GM21723 (cell line): ENCODE measurements around the gene ANKRD65.
"Not testable (repeated sequence)": the region's sequence is repeated elsewhere in the genome, so short reads cannot be mapped to it uniquely, and the experiment has no call there.

Experiments used
- ATAC-seq: cut with Tn5 transposase; IDR thresholded peaks from one replicate; pipeline ENCODE4 v1.9.1; 2021; ENCODE audit warnings: mild to moderate bottlenecking, moderate library complexity; ENCODE audit not compliant: unreplicated experiment

The ANKRD65 gene

DNA sequence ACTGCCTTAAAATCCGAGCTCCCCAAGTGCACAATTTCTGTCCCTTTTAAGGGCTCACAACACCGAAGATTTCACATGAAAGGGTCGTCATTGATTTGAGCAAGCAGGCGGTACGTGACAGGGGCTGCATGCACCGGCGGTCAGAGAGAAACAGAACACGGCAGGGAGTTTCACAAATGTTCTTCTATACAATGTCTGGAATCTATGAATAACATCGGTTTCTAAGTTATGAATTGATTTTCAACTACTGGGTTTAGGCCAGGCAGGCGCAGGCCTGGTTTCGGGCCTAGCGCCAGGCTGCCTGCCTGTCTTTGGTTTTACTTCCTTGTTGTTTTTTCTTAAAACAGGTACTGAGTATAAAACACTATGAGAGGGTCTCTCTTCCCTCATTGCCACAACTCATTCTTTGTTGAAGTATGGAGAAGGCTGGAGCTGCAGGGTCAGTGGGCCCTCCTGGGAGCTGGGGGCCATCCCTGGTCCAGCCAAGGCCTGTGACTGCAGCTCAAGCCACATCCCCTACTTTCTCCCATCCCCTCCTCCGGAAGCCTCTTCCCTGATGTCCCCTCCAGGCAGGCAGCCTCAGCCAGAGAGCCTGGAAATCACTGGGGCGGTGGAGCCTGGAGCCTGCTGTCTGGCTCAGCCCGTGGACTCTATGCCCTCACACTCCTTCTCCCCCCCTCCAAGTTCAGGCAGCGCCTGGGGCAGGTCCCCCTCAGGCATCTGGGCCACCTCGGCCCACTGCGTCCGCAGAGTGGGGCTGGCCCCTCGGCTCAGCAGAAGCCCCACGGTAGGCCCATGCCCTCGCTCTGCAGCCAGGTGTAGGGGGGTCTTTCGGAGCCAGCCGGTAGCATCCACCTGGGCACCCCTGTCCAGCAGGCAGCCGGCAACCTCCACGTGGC is 2.4 kb downstream of the ANKRD65 start:
- no peak for ATAC-seq

- ATAC-seq = not testable (repeated sequence)
These were observed 3.1 kb downstream of the ANKRD65 start for GRCh38 chr1:1417825-1418463.

DNA sequence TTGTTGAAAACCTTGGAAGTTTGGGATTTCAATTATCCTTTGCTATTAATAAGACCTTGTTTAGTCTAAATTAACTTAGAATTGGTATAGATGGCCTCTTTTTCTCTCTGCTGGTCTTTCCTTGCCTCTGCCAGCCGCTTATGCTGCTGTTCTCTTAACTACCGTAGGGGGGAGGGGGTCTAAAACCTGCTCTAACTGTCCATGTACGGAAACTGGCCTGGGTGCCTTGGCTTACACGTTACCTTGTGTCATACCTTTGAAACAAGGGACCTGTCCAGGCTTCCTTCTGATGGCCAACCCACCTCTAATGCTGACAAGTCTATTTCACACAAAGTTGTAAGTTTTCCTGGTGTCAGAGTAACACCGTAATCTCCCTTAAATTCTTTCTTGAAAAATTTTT is 3.7 kb downstream of the ANKRD65 start:
- not testable (repeated sequence) for ATAC-seq

- no peak for ATAC-seq
These were observed 5.3 kb downstream of the ANKRD65 start for GRCh38 chr1:1415751-1416150.

DNA sequence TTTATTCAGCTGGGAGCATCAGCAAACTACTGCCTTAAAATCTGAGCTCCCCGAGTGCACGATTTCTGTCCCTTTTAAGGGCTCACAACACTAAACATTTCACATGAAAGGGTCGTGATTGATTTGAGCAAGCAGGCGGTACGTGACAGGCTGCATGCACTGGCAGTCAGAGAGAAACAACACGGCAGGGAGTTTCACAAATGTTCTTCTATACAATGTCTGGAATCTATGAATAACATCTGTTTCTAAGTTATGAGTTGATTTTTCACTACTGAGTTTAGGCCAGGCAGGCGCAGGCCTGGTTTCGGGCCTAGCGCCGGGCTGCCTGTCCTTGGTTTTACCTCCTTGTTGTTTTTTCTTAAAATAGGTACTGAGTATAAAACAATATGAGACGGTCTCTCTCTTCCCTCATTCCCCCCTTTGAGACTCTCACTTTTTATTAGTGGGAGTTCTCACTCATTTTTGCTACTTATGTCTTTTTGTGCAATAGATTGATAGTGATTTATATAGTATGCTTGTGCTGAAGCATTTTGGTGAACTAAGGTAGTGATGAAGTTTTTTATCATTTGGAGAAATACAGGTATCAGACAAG is 8.7 kb downstream of the ANKRD65 start:
- not testable (repeated sequence) for ATAC-seq

GRCh38 chr1:1411626-1412025 is 9.4 kb downstream of the ANKRD65 start:
- ATAC-seq = no peak

DNA sequence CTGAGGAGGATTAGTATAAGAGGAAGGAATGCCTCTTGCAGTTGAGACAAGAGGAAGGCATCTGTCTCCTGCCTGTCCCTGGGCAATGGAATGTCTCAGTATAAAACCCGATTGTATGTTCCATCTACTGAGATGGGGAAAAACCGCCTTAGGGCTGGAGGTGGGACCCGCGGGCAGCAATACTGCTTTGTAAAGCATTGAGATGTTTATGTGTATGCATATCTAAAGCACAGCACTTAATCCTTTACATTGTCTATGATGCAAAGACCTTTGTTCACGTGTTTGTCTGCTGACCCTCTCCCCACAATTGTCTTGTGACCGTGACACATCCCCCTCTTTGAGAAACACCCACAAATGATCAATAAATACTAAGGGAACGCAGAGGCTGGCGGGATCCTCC is 10.8 kb downstream of the ANKRD65 start:
- not testable (repeated sequence) for ATAC-seq

DNA sequence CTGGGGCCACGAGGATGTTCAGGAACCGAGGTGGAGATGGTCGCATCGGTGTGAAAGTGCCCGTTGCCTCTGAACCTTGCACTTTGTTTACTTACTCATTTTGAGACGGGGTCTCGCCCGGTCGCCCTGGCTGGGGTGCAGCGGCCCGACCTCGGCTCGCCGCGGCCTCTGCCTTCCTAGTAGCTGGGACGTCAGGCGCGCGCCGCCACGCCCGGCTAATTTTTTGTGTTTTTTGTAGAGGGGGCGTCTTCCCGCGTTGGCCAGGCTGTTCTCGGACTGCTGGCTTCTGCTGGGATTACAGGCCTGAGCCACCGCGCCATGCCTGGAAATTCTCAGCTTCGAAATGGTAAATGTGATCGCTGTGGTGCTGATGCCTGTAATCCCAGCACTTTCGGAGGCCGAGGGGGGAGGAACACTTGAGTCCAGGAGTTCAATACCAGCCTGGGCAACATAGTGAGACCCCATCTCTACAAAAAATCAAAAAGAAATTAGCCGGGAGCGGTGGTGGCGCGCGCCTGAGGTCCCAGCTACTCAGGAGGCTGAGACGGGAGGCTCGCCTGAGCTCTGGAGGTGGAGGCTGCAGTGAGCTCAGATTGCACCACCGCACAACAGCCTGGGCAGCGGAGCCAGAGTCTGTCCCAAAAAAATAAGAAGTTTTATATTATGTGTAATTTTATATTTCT is 13.3 kb downstream of the ANKRD65 start:
- ATAC-seq = peak; percentile 19

DNA sequence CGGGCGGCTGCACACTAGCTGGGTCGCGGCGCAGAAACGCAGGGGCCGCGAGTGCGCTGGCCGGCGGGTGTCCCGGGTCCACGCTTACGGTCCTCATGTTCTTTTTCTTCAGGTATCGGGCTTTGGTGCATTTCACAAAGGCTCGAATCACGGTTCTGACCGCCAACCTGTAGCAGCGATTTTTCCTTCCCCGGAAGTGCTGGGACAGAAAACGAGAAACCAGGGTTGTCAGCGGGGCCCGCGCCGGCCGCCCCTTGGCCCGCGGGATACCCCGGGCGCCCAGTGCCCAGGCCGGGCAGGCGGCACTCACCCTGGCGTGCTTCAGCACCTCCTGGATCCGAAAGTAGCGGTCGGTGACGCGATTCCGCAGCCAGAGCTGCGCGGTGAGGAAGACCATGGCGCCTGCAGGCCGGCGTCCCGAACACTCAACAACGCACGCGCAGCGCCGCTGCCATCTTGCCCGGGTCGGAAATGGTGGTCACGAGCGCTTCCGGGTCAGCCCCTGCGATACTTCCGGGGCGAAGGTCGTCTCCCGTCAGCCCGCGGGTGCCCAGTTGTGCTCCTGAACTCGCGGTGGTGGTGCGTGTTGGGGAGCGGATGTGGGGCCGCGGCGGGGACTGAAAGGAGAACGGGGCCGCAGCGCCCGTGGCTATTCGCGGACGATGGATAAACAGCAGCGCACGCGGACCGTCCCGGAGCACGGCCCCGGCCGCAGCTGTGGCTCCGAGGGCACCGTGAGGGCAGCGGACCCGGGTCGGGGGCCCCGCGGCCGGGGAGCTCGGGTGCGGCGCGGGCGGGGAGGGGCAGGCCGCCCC is 14.0 kb downstream of the ANKRD65 start, which contains the start of gene MRPL20:
Gene MRPL20, minus strand, starts transcription at position 473 of the 815 bp plus-strand sequence. Its CDS starts 76 bp downstream, at position 397.
- peak; percentile 87 for ATAC-seq

GRCh38 chr1:1406101-1406820 is 14.8 kb downstream of the ANKRD65 start:
- no peak for ATAC-seq

DNA sequence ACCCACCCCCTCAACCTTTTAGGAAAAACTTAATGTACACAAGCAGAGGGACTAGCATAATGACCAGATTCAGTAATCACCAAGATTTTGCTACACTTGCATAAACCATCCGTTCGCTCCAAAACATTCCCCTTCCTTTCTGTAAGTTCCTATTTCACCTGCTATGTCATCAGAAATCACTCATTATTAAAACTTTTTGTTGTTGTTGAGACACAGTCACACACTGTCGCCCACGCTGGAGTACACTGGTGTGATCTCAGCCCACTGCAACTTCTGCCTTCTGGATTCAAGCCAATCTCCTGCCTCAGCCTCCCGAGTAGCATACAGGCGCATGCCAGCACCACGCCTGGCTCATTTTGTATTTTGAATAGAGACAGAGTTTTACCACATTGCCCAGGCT is 17.4 kb downstream of the ANKRD65 start:
- ATAC-seq = no peak

DNA sequence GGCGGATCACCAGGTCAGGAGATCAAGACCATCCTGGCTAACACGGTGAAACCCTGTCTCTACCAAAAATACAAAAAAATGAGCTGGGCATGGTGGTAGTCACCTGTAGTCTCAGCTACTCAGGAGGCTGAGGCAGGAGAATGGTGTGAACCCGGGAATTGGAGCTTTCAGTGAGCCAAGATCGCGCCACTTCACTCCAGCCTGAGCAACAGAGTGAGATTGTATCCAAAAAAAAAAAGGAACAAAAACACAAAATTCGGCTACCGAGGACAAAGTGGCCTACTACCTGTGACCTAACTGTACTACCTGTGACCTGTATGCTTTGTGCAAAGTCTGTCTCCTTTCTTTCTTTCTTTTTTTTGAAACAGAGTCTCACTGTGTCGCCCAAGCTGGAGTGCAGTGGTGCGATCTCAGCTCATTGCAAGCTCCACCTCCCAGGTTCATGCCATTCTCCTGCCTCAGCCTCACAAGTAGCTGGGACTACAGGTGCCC is 18.1 kb downstream of the ANKRD65 start:
- ATAC-seq = not testable (repeated sequence)

GRCh38 chr1:1402072-1402900 is 18.8 kb downstream of the ANKRD65 start:
- ATAC-seq = no peak

DNA sequence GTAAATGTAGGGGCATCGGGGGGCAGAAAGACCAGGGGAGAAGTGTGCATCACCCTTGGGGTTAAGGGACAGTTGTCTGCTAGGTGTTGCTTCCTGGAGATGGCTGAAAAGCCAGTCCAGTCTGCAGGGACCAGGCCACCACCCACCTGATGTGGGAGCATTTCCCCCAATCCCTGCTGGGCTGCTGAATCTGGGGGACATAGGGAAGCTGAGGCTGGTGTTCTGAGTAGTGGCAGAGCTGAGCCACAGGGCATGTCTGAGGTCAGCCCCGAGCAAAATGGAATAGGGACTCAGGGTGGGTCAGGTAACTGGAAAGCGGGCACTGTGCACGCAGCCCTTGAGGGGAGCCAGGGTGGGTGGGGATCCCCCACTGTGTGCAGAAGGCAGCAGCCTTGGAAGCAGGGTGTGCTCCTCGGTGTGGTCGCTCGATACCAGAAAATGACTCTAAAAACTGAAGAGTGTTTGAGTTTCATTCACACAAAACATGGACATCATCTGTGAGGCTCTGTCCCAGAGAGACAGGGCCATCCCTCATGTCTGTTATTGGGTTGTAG is 19.5 kb downstream of the ANKRD65 start:
- no peak for ATAC-seq

GRCh38 chr1:1400576-1401456 is 20.3 kb downstream of the ANKRD65 start:
- no peak for ATAC-seq

DNA sequence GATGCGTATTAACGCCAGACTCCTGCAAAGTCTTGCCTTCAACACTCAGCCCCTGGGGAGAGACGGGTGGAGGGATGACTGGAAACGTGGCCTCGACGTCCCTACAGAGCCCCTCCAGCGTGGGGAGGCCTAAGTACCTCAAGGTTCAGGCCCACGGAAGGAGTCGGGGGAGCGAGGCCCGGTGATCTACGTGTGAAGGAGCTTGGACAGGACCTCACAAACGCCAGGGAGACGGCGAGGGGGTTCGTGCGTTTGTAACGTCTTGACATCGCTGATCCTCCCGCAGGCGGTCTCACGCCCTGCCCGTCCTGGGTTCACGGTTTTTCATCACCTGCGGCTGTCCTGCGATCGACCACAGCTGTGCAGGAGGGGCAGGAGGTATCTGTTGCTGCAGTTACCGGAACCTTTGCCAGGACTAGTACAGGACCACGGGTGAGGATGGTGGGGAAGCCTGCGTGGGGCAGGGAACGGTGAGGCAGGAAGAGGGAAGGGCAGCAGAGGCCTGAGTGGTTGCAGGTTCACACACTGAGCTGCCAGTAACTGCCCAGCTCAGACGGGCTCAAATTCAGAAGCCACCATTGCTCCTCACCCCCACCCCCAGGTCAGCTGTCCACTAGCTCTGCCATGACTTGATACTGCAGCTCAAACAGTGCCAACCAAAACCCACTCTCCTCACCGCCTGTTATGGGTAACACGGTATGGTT is 21.1 kb downstream of the ANKRD65 start:
- ATAC-seq = no peak
